HepG2 (cell line): ENCODE results near the gene U2AF1L4. TPM values are rescaled to one million over a fixed set of nuclear protein-coding genes. Genes with fewer than 3 reads are reported as not detected.

ENCODE experiments used
- BCLAF1 ChIP-seq: fragments of 450-650 bp; IDR thresholded peaks from 2 replicates; pipeline ENCODE4 v1.6.1; 2017; ENCODE audit warnings: mild to moderate bottlenecking
- ELK4 ChIP-seq: sonication (generic); formaldehyde crosslinking; IDR thresholded peaks from 2 replicates; pipeline ENCODE4 v1.9.0; 2021; ENCODE audit warnings: missing genetic modification reagents, borderline replicate concordance
- GATAD1 ChIP-seq: IDR thresholded peaks from 2 replicates; pipeline ENCODE4 v1.6.1; 2016; ENCODE audit warnings: missing genetic modification reagents, missing compliant biosample characterization
- HNRNPLL ChIP-seq: fragments of 200-400 bp; formaldehyde crosslinking; IDR thresholded peaks from 2 replicates; pipeline ENCODE4 v1.6.1; 2017; ENCODE audit warnings: mild to moderate bottlenecking, low read depth, low read length; ENCODE audit not compliant: poor library complexity, severe bottlenecking
- MYNN ChIP-seq: sonication (generic); formaldehyde crosslinking; IDR thresholded peaks from 2 replicates; pipeline ENCODE4 v1.4.0; 2020; ENCODE audit warnings: mild to moderate bottlenecking, low read depth, missing genetic modification reagents
- NFAT5 ChIP-seq: sonication (generic); formaldehyde crosslinking; IDR thresholded peaks from 2 replicates; pipeline ENCODE4 v1.4.0; 2020; ENCODE audit warnings: missing genetic modification reagents
- NONO ChIP-seq, 2 experiments: fragments of 450-650 bp in 1 of 2; sonication (generic) in 1 of 2; formaldehyde crosslinking in 1 of 2; IDR thresholded peaks in 1 of 2; conservative IDR thresholded peaks in 1 of 2; 2 replicates each; pipeline versions ENCODE4 v1.6.1 to v1.8.0; 2017 to 2022; ENCODE audit warnings: mild to moderate bottlenecking in 1 of 2, missing genetic modification reagents in 1 of 2, moderate library complexity in 1 of 2
- ZNF891 ChIP-seq: sonication (generic); formaldehyde crosslinking; IDR thresholded peaks from 2 replicates; pipeline ENCODE4 v1.5.0; 2020; ENCODE audit warnings: mild to moderate bottlenecking, missing genetic modification reagents
- polyA plus RNA-seq, 8 experiments: library from polyadenylated mRNA; depleted of rRNA in 3 of 8; stranded (reverse) in 7 of 8; unstranded in 1 of 8; fragments of >200 nt; fragmentation: Illumina TruSeq in 4 of 8; extraction: Trizol in 4 of 8; gene quantifications; 2 replicates each; pipeline versions ENCODE4 v1.2.1 to v1.2.3, GENCODE V29; 2011 to 2016; ENCODE audit warnings: low read depth in 4 of 8, missing spikeins in 1 of 8, mixed read lengths in 1 of 8; ENCODE audit not compliant: insufficient read depth in 1 of 8
- total RNA-seq, 5 experiments: library from RNA; depleted of rRNA; stranded (reverse); fragments of >200 nt; fragmentation: Illumina TruSeq; extraction: Trizol; gene quantifications; 2 replicates each; pipeline ENCODE4 v1.2.3, GENCODE V29; 2016; ENCODE audit warnings: low read depth in 1 of 5
- TF ChIP-seq, protein P1 (sequence below): sonication (generic); formaldehyde crosslinking; IDR thresholded peaks from 2 replicates; pipeline ENCODE4 v1.4.0; 2020; ENCODE audit warnings: mild to moderate bottlenecking, missing genetic modification reagents, borderline replicate concordance
- TF ChIP-seq, protein P2 (sequence below): sonication (generic); formaldehyde crosslinking; IDR thresholded peaks from 2 replicates; pipeline ENCODE4 v1.8.1; 2023; ENCODE audit warnings: missing genetic modification reagents, mild to moderate bottlenecking, borderline replicate concordance
- TF ChIP-seq, protein P3 (sequence below): sonication (generic); formaldehyde crosslinking; IDR thresholded peaks from 2 replicates; pipeline ENCODE4 v1.4.0; 2020; ENCODE audit warnings: low read depth, missing genetic modification reagents

Gene U2AF1L4
- total and polyA plus RNA-seq, 2 of the 13 experiments (the other 11 are each of a cell fraction or from before 2014, with no cell fraction given), result 7.9 to 15.4 TPM

DNA sequence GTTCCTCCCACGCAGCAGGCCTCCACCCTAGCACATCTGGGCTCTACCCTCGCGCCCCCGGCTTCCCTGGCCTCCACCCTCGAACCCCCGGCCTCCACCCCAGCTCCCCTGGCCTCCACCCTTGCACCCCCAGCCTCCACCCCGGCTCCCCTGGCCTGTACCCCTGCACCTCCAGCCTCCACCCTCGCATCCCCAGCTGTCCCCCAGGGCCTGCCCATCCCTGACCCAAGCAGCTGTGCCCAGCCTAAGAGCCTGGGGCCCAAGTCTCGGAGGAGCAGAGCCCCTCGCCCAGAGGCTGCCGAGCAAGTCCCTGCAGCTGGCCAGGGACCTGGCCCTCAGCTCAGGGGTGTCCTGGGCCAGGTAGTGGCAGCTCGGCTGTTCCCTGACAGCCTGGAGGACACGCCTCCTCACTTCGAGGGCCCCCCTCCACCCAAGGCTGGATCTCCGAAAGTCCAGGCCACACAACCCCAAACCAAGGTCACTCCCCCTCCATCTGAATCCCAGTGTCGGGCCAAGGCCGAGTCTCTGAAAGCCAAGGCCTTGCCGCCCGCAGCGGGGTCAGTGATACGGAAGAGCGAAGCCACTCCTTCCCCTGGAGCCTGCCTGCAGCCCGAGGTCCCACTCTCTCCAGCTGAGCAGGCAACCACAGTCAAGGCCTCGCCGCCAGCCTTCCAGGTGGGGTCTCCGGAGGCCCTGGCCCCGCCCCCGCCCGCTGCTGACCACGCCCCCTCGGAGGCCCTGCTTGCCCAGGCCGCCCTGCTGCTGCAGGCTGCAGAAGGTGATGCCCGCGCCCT, 22.3 kb upstream of the U2AF1L4 start (continued):
- TF ChIP-seq, protein P1, sequence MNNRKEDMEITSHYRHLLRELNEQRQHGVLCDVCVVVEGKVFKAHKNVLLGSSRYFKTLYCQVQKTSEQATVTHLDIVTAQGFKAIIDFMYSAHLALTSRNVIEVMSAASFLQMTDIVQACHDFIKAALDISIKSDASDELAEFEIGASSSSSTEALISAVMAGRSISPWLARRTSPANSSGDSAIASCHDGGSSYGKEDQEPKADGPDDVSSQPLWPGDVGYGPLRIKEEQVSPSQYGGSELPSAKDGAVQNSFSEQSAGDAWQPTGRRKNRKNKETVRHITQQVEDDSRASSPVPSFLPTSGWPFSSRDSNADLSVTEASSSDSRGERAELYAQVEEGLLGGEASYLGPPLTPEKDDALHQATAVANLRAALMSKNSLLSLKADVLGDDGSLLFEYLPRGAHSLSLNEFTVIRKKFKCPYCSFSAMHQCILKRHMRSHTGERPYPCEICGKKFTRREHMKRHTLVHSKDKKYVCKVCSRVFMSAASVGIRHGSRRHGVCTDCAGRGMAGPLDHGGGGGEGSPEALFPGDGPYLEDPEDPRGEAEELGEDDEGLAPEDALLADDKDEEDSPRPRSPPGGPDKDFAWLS, result no peak
- no peak for TF ChIP-seq ZNF891 (CRISPR knock-in tag)
- TF ChIP-seq GATAD1 (CRISPR knock-in tag), result no peak
- no peak for TF ChIP-seq NONO (IDR thresholded peaks at IDR 0.05)
- TF ChIP-seq NONO (CRISPR knock-in tag; conservative IDR thresholded peaks at IDR 0.05), result no peak
- TF ChIP-seq HNRNPLL, result no peak
- TF ChIP-seq, protein P2, sequence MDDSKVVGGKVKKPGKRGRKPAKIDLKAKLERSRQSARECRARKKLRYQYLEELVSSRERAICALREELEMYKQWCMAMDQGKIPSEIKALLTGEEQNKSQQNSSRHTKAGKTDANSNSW (CRISPR knock-in tag), result no peak
- no peak for TF ChIP-seq BCLAF1
- no peak for TF ChIP-seq ELK4 (CRISPR knock-in tag)
- TF ChIP-seq NFAT5, result no peak
- TF ChIP-seq MYNN, result no peak
- TF ChIP-seq, protein P3, sequence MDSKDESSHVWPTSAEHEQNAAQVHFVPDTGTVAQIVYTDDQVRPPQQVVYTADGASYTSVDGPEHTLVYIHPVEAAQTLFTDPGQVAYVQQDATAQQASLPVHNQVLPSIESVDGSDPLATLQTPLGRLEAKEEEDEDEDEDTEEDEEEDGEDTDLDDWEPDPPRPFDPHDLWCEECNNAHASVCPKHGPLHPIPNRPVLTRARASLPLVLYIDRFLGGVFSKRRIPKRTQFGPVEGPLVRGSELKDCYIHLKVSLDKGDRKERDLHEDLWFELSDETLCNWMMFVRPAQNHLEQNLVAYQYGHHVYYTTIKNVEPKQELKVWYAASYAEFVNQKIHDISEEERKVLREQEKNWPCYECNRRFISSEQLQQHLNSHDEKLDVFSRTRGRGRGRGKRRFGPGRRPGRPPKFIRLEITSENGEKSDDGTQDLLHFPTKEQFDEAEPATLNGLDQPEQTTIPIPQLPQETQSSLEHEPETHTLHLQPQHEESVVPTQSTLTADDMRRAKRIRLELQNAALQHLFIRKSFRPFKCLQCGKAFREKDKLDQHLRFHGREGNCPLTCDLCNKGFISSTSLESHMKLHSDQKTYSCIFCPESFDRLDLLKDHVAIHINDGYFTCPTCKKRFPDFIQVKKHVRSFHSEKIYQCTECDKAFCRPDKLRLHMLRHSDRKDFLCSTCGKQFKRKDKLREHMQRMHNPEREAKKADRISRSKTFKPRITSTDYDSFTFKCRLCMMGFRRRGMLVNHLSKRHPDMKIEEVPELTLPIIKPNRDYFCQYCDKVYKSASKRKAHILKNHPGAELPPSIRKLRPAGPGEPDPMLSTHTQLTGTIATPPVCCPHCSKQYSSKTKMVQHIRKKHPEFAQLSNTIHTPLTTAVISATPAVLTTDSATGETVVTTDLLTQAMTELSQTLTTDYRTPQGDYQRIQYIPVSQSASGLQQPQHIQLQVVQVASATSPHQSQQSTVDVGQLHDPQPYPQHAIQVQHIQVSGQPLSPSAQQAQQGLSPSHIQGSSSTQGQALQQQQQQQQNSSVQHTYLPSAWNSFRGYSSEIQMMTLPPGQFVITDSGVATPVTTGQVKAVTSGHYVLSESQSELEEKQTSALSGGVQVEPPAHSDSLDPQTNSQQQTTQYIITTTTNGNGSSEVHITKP (CRISPR knock-in tag), result no peak
